Measurements from ENCODE around the gene MLST8.

GRCh38 chr16:2211923-2212347, 6.7 kb downstream of the MLST8 start:
- TF ChIP-seq YY1 (IDR thresholded peaks at IDR 0.05; ENCODE audit: insufficient read depth, insufficient read length), result no peak
- no peak for TF ChIP-seq ZNF274 (IDR thresholded peaks at IDR 0.05; ENCODE audit: low read depth, low read length)

Measured in NT2/D1 (cell line).